Suprapubic skin (tissue), 3 donors: ENCODE measurements around the gene DOK4.

ENCODE experiments used
- CTCF ChIP-seq, 2 donors: fragments of 200-600 bp in 1 of 2; fragments of 450-650 bp in 1 of 2; sonication (generic) in 1 of 2; IDR thresholded peaks; one replicate each; pipeline ENCODE4 v1.5.1; 2016 to 2019; ENCODE audit warnings: antibody characterized with exemption in 2 of 2, mild to moderate bottlenecking in 1 of 2, moderate library complexity in 1 of 2
- EP300 ChIP-seq: sonication (generic); formaldehyde crosslinking; IDR thresholded peaks from one replicate; pipeline ENCODE4 v1.6.1; 2017; ENCODE audit warnings: antibody characterized with exemption
- POLR2A ChIP-seq, 2 donors: fragments of 450-650 bp; IDR thresholded peaks; one replicate each; pipeline ENCODE4 v1.6.1; 2017; ENCODE audit warnings: antibody characterized with exemption in 2 of 2, mild to moderate bottlenecking in 2 of 2, moderate library complexity in 2 of 2

GRCh38 chr16:57500578-57501111 lies 14.4 kb upstream of the DOK4 start:
- TF ChIP-seq POLR2A (IDR thresholded peaks at IDR 0.05) (no peak), CTCF (IDR thresholded peaks at IDR 0.05) (no peak), EP300 (no peak)
